ENCODE results near the gene WLS. TPM values are rescaled to one million over a fixed set of nuclear protein-coding genes. Genes with fewer than 3 reads are reported as not detected.

WLS gene
- total RNA-seq, 2 experiments from 2014 or later = 0.22 to 0.52 TPM

DNA sequence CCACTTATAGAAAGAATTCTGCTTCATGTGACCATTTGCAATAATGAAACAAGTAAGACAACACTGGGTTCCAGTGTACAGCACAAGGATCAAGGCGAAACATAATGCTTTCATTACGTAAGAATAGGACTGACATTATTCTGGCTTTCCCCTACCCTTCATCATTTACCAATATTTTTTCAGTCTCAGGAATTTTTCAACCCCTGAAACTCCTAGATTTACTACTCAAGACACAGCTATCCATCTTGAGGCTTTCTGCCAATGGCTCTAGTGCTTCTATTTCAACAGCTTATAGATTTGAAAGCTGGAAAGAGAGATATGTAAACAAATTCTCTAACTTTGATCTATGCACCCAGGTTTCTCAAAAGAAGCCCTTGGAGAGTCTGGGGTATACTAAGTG lies 48.4 kb downstream of the WLS start:
- Mint-ChIP-seq H3K36me3 (ENCODE audit: low read depth) (no peaks in the 10 kb centered on the region), H3K4me1 (ENCODE audit: low read depth) (no peaks in the 10 kb centered on the region), H3K9me3 (no peaks in the 10 kb centered on the region), H3K27ac (no peak overlapping the region), H3K4me3 (no peak overlapping the region), H3K27me3 (peaks cover 11% of the 10 kb centered on the region)
- H3K4me3 ChIP-seq (ENCODE audit: low read length) = no peak overlapping the region
- no peaks in the 10 kb centered on the region for H3K36me3 ChIP-seq (ENCODE audit: insufficient read depth, low read length)
- no peak overlapping the region for H3K27ac ChIP-seq (ENCODE audit: low read depth in 1 of 2, low read length in 2 of 2)
- TF ChIP-seq, protein P1, sequence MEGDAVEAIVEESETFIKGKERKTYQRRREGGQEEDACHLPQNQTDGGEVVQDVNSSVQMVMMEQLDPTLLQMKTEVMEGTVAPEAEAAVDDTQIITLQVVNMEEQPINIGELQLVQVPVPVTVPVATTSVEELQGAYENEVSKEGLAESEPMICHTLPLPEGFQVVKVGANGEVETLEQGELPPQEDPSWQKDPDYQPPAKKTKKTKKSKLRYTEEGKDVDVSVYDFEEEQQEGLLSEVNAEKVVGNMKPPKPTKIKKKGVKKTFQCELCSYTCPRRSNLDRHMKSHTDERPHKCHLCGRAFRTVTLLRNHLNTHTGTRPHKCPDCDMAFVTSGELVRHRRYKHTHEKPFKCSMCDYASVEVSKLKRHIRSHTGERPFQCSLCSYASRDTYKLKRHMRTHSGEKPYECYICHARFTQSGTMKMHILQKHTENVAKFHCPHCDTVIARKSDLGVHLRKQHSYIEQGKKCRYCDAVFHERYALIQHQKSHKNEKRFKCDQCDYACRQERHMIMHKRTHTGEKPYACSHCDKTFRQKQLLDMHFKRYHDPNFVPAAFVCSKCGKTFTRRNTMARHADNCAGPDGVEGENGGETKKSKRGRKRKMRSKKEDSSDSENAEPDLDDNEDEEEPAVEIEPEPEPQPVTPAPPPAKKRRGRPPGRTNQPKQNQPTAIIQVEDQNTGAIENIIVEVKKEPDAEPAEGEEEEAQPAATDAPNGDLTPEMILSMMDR (IDR thresholded peaks at IDR 0.05) = no peak
- ATAC-seq (ENCODE audit: poor library complexity) (no peak), DNase-seq (no peak)
- no peaks in the 10 kb centered on the region for H3K9me3 ChIP-seq (ENCODE audit: control insufficient read depth in 1 of 2, insufficient read depth in 1 of 2, low read length in 2 of 2)
- intact Hi-C loops (cut with DNase I, micrococcal nuclease) = no loop called here
- POLR2A ChIA-PET = no interaction called here
- no peaks in the 10 kb centered on the region for H3K4me1 ChIP-seq (ENCODE audit: insufficient read depth, low read length)
- CTCF ChIA-PET = no interaction called here
- H3K27me3 ChIP-seq (ENCODE audit: control insufficient read depth in 1 of 2, insufficient read depth in 2 of 2, low read length in 2 of 2) = no peaks in the 10 kb centered on the region

DNA sequence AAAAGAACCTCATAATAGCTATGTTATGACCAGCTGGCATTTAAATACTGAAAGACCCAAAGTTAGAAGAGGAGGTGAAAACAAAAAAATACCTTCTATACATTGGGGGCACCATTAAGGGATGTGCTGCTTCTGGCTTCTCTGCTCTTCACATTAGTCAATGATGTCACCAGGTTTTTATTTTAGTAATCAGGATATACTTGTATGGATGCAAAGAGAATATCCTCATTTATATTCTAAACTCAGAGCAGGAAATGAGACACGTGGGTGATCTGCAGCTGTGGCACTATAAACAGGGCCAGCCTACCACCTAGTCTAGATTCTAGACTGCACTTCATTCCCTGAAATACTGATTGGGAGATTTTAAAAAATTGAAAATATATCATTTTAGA lies 51.2 kb downstream of the WLS start:
- Histone ChIP-seq H3K9me3 (ENCODE audit: control insufficient read depth in 1 of 2, insufficient read depth in 1 of 2, low read length in 2 of 2) (no peaks in the 10 kb centered on the region), H3K36me3 (ENCODE audit: insufficient read depth, low read length) (no peaks in the 10 kb centered on the region), H3K4me1 (ENCODE audit: insufficient read depth, low read length) (no peaks in the 10 kb centered on the region), H3K27ac (ENCODE audit: low read depth in 1 of 2, low read length in 2 of 2) (no peak overlapping the region), H3K4me3 (ENCODE audit: low read length) (no peak overlapping the region), H3K27me3 (ENCODE audit: control insufficient read depth in 1 of 2, insufficient read depth in 2 of 2, low read length in 2 of 2) (no peaks in the 10 kb centered on the region)
- intact Hi-C loops (cut with DNase I, micrococcal nuclease) = no loop called here
- TF ChIP-seq, protein P1 (IDR thresholded peaks at IDR 0.05) = no peak
- no peak for ATAC-seq (ENCODE audit: poor library complexity)
- Mint-ChIP-seq H3K9me3 (no peaks in the 10 kb centered on the region), H3K36me3 (ENCODE audit: low read depth) (no peaks in the 10 kb centered on the region), H3K4me1 (ENCODE audit: low read depth) (no peaks in the 10 kb centered on the region), H3K27me3 (peaks cover 6% of the 10 kb centered on the region), H3K4me3 (no peak overlapping the region), H3K27ac (no peak overlapping the region)
- CTCF ChIA-PET = no interaction called here
- DNase-seq = no peak
- POLR2A ChIA-PET = no interaction called here

DNA sequence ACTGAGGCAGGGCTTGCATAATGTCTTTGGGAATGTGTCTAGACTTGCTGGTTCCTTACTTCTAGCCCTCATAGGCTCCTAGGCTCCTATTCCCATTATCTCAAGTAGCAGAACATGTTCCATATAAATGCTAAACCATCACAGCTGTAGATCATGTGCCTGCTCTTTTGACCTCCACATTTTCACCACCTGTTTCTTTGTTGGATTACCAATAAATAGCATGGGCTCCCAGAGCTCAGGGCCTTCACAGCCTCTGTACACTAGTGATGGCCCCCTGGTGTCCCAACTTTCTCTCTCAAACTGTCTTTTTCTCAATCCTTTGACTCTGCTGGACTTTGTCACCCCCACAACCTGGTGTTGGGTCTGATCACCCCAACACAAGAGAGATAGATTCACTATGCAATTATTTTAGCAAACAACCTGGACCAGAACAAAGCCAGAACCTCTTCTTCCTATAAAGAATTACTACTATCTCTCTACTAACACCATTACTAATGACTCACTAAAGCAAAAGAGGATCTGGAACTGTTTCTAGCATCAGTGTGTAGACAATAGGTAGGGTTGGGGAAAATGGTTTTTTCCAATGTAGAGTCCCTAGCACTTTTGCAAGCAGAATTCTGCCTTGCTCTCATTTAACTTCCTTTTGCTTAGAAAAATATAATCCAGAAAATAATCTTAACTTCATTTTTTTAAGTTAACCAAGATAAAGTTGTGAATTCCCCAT lies 51.7 kb downstream of the WLS start:
- ATAC-seq (ENCODE audit: poor library complexity) = no peak
- no peak overlapping the region for H3K4me3 ChIP-seq (ENCODE audit: low read length)
- ChIA-PET CTCF (no interaction called here), POLR2A (no interaction called here)
- Mint-ChIP-seq H3K27ac (no peak overlapping the region), H3K36me3 (ENCODE audit: low read depth) (no peaks in the 10 kb centered on the region), H3K4me3 (no peak overlapping the region), H3K4me1 (ENCODE audit: low read depth) (no peaks in the 10 kb centered on the region), H3K9me3 (no peaks in the 10 kb centered on the region), H3K27me3 (peaks cover 6% of the 10 kb centered on the region)
- no peak for DNase-seq
- no peak overlapping the region for H3K27ac ChIP-seq (ENCODE audit: low read depth in 1 of 2, low read length in 2 of 2)
- no peaks in the 10 kb centered on the region for H3K27me3 ChIP-seq (ENCODE audit: control insufficient read depth in 1 of 2, insufficient read depth in 2 of 2, low read length in 2 of 2)
- H3K9me3 ChIP-seq (ENCODE audit: control insufficient read depth in 1 of 2, insufficient read depth in 1 of 2, low read length in 2 of 2) = no peaks in the 10 kb centered on the region
- TF ChIP-seq, protein P1 (IDR thresholded peaks at IDR 0.05) = no peak
- no peaks in the 10 kb centered on the region for H3K36me3 ChIP-seq (ENCODE audit: insufficient read depth, low read length)
- no peaks in the 10 kb centered on the region for H3K4me1 ChIP-seq (ENCODE audit: insufficient read depth, low read length)
- intact Hi-C loops (cut with DNase I, micrococcal nuclease) = no loop called here

Data from CD4-positive, alpha-beta T cell (primary cell).